22Rv1 (cell line): ENCODE measurements around the gene TTC13.

ENCODE experiments used
- ZFX ChIP-seq: fragments of 450-650 bp; IDR thresholded peaks from 2 replicates; pipeline ENCODE4 v1.6.1; 2017; ENCODE audit warnings: antibody characterized with exemption, borderline replicate concordance
- TF ChIP-seq, protein P1 (sequence below): fragments of 450-650 bp; IDR thresholded peaks from 2 replicates; pipeline ENCODE4 v1.5.1; 2017; ENCODE audit warnings: mild to moderate bottlenecking

DNA sequence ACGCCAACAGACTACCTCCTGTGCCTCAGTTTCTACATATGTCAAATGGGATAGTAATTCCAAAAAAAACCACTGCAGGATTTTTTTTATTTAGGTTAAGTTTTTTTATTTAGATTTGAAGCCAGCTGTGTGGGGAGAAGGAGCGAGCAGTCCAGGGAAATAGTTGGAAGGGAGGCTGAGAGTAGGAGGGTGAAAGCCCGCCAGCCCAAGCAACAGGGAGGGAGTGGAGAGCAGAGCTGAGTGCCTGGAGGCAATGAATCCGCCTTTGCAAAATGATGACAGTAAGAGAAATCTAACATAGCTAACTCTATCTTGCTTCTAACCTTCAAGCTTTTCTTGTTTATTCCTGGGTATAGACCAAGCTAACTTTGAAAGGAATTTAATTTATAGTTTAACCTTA lies 94.7 kb downstream of the TTC13 start:
- TF ChIP-seq, protein P1, sequence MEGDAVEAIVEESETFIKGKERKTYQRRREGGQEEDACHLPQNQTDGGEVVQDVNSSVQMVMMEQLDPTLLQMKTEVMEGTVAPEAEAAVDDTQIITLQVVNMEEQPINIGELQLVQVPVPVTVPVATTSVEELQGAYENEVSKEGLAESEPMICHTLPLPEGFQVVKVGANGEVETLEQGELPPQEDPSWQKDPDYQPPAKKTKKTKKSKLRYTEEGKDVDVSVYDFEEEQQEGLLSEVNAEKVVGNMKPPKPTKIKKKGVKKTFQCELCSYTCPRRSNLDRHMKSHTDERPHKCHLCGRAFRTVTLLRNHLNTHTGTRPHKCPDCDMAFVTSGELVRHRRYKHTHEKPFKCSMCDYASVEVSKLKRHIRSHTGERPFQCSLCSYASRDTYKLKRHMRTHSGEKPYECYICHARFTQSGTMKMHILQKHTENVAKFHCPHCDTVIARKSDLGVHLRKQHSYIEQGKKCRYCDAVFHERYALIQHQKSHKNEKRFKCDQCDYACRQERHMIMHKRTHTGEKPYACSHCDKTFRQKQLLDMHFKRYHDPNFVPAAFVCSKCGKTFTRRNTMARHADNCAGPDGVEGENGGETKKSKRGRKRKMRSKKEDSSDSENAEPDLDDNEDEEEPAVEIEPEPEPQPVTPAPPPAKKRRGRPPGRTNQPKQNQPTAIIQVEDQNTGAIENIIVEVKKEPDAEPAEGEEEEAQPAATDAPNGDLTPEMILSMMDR: no peak
- TF ChIP-seq ZFX: no peak
